ENCODE data around the gene SLIT3.

Gene SLIT3

GRCh38 chr5:168833936-168834335, 467.0 kb downstream of the SLIT3 start:
- TF ChIP-seq BACH2 (CRISPR knock-in tag; IDR thresholded peaks at IDR 0.05; ENCODE audit: borderline replicate concordance) (no peak), ZFP30 (CRISPR knock-in tag; IDR thresholded peaks at IDR 0.05) (no peak), PATZ1 (CRISPR knock-in tag; IDR thresholded peaks at IDR 0.05; ENCODE audit: borderline replicate concordance) (no peak), TOX (CRISPR knock-in tag; IDR thresholded peaks at IDR 0.05; ENCODE audit: borderline replicate concordance) (no peak), ZFP3 (CRISPR knock-in tag; IDR thresholded peaks at IDR 0.05) (no peak), ZNF565 (CRISPR knock-in tag; conservative IDR thresholded peaks at IDR 0.05; ENCODE audit: low read depth) (no peak)

GRCh38 chr5:168833383-168833782, 467.6 kb downstream of the SLIT3 start:
- no peak; the same call in 2 of the 3 replicates for ATAC-seq
- TF ChIP-seq POU6F1 (CRISPR knock-in tag; IDR thresholded peaks at IDR 0.05; ENCODE audit: borderline replicate concordance, low read depth) (no peak), ZNF8 (CRISPR knock-in tag; IDR thresholded peaks at IDR 0.05) (no peak)

More at GRCh38 chr5:168833936-168834335, 467.0 kb downstream of the SLIT3 start:
- no peak for ATAC-seq

GRCh38 chr5:168832308-168832707, 468.6 kb downstream of the SLIT3 start:
- no peak for ATAC-seq

GRCh38 chr5:168831383-168831782, 469.6 kb downstream of the SLIT3 start:
- no peak for ATAC-seq
- TF ChIP-seq GLIS3 (CRISPR knock-in tag; IDR thresholded peaks at IDR 0.05) (no peak), ZFP3 (CRISPR knock-in tag; IDR thresholded peaks at IDR 0.05) (no peak), TSHZ2 (CRISPR knock-in tag; IDR thresholded peaks at IDR 0.05) (no peak), TOX (CRISPR knock-in tag; IDR thresholded peaks at IDR 0.05; ENCODE audit: borderline replicate concordance) (no peak), ARNTL (CRISPR knock-in tag; IDR thresholded peaks at IDR 0.05; ENCODE audit: borderline replicate concordance, low read depth) (no peak), ZNF70 (CRISPR knock-in tag; IDR thresholded peaks at IDR 0.05) (no peak), BACH2 (CRISPR knock-in tag; IDR thresholded peaks at IDR 0.05; ENCODE audit: borderline replicate concordance) (no peak), ZNF565 (CRISPR knock-in tag; conservative IDR thresholded peaks at IDR 0.05; ENCODE audit: low read depth) (no peak)

More at GRCh38 chr5:168832308-168832707, 468.6 kb downstream of the SLIT3 start:
- TF ChIP-seq PATZ1 (CRISPR knock-in tag; IDR thresholded peaks at IDR 0.05; ENCODE audit: borderline replicate concordance) (no peak), RARB (CRISPR knock-in tag; IDR thresholded peaks at IDR 0.05) (no peak), ZFP30 (CRISPR knock-in tag; IDR thresholded peaks at IDR 0.05) (no peak)

GRCh38 chr5:168830833-168831232, 470.1 kb downstream of the SLIT3 start:
- ATAC-seq: no peak
- no peak for TF ChIP-seq CSRNP3 (CRISPR knock-in tag; IDR thresholded peaks at IDR 0.05)
- TF ChIP-seq SNAI2 (CRISPR knock-in tag; IDR thresholded peaks at IDR 0.05): no peak
- no peak for TF ChIP-seq ZNF565 (CRISPR knock-in tag; conservative IDR thresholded peaks at IDR 0.05; ENCODE audit: low read depth)

All from SK-N-SH treated with all-trans-retinoic acid at 6 μM for 48 hours (cell line).